ENCODE data around the gene TXNRD1. TPM values are rescaled to one million over a fixed set of nuclear protein-coding genes. Genes with fewer than 3 reads are reported as not detected.
A peak's percentile ranks its signal among the peaks of the same experiment; 100 is the strongest.

TXNRD1 gene
- total RNA-seq, 1 donor: 350 TPM

DNA sequence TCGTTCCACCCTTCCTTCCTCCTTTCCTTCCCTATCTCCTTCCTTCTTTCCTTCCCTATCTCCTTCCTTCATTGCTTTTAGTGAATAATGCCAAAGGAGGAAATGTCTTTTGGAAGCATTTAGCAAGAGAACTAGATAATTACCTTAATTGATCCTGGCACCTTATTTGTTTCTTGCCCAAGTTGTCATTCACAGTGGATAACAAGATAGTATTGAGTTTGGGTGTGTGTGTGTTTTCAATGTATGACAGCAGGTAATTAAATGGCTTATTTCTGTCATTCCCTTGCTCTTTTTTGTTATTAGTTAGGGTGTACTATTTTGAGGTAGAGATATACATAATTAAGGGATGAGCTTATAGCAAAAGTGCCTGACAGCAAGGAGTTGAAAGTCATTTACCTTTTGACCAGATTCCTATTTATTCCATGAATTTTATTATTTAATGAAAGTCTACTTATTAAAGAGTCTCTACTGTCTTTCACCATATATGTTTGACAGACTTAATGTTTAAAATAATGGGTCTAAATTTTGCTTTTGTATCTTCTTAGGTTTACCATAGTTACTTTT is 118.2 kb downstream of the TXNRD1 start:
- no peak overlapping the region for H3K4me3 ChIP-seq (ENCODE audit: low read depth, low read length)
- TF ChIP-seq, protein P1, sequence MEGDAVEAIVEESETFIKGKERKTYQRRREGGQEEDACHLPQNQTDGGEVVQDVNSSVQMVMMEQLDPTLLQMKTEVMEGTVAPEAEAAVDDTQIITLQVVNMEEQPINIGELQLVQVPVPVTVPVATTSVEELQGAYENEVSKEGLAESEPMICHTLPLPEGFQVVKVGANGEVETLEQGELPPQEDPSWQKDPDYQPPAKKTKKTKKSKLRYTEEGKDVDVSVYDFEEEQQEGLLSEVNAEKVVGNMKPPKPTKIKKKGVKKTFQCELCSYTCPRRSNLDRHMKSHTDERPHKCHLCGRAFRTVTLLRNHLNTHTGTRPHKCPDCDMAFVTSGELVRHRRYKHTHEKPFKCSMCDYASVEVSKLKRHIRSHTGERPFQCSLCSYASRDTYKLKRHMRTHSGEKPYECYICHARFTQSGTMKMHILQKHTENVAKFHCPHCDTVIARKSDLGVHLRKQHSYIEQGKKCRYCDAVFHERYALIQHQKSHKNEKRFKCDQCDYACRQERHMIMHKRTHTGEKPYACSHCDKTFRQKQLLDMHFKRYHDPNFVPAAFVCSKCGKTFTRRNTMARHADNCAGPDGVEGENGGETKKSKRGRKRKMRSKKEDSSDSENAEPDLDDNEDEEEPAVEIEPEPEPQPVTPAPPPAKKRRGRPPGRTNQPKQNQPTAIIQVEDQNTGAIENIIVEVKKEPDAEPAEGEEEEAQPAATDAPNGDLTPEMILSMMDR (IDR thresholded peaks at IDR 0.05; ENCODE audit: insufficient read depth, low read length): no peak

DNA sequence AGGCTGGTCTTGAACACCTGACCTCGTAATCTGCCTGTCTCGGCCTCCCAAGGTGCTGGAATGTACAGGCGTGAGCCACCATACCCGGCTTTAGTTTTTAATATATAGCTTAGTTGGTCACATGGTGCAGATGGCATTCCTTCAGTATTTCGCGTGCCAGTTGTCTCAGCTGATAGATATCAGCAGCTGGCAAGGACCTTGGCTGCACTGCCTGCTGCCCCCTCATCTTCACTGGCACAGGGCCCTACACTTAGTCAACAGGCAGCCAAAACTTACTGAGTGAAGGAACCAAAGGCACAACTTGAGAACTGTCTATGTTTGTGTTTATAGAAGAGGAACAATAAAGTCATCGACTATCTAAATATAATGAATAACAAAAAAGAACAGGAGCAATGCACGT is 119.0 kb downstream of the TXNRD1 start:
- TF ChIP-seq, protein P1 (IDR thresholded peaks at IDR 0.05; ENCODE audit: insufficient read depth, low read length): no peak
- peak; percentile 43 for DNase-seq (ENCODE audit: low read depth)
- no peak overlapping the region for H3K4me3 ChIP-seq (ENCODE audit: low read depth, low read length)

More for the DNA sequence above, 118.2 kb downstream of the TXNRD1 start:
- no peak for DNase-seq (ENCODE audit: low read depth)

DNA sequence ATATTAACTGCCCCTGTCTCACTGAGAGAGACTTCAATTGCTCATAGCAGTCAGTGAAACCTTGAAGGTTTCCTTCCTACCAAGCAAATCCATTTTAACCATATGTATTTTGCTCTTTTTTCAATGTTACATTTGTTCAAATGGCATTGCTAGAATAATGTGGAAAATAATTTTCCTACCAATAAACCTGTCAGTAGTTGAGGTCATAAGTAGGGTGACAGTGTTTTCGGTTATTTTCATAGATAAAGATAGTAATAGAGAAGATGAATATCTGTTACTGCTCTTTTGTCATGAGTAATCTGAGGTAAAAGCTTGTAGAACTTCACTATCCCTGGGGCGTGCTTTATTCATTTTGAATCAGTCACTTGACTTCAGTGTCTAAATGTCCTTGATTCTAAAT is 120.5 kb downstream of the TXNRD1 start:
- no peak overlapping the region for H3K4me3 ChIP-seq (ENCODE audit: low read depth, low read length)
- TF ChIP-seq, protein P1 (IDR thresholded peaks at IDR 0.05; ENCODE audit: insufficient read depth, low read length): no peak
- no peak for DNase-seq (ENCODE audit: low read depth)

DNA sequence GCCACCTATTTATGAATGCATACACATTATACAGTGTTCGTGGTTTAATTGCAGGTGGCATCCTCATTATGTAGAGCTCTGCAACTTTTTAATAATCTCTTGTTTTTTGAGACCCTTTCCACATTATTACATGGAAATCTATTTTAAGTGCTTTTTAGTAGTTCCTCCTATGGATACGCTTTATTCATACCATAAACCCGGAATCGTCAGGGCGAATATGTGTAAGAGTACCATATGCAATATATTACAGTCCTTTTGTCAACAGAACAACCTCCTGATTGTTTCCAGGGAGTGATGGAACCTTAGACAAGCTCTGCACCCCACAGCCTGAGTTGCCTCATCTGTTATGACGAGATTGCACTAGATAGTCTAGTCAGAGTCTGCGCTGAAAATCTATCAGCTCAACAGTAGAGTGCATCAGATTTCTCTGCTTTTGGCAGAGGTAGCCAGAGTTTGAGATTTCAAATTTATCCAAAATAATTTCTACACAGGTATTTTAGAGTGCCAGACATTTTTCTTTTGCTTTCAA is 121.5 kb downstream of the TXNRD1 start:
- TF ChIP-seq, protein P1 (IDR thresholded peaks at IDR 0.05; ENCODE audit: insufficient read depth, low read length): no peak
- no peak overlapping the region for H3K4me3 ChIP-seq (ENCODE audit: low read depth, low read length)
- DNase-seq (ENCODE audit: low read depth): no peak

DNA sequence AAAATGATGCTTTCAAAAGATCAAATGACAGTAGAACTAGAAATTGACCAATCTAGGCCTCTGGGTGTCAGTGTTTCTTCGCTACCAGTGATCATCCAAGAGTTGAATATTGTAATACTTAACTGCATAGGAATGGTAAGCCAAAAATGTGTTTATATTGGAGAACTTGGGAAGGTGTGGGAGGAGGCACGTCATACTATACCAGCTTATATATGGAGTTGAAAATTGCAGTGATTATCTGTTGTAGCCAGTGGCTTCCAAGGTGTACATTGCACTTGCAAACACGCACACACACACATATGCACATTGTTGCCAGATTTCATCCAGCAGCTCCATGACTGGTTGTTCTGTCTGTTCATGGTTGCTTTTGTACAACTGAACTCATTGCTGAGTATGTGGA is 124.1 kb downstream of the TXNRD1 start:
- no peak overlapping the region for H3K4me3 ChIP-seq (ENCODE audit: low read depth, low read length)
- TF ChIP-seq, protein P1 (IDR thresholded peaks at IDR 0.05; ENCODE audit: insufficient read depth, low read length): no peak
- peak; percentile 49 for DNase-seq (ENCODE audit: low read depth)

DNA sequence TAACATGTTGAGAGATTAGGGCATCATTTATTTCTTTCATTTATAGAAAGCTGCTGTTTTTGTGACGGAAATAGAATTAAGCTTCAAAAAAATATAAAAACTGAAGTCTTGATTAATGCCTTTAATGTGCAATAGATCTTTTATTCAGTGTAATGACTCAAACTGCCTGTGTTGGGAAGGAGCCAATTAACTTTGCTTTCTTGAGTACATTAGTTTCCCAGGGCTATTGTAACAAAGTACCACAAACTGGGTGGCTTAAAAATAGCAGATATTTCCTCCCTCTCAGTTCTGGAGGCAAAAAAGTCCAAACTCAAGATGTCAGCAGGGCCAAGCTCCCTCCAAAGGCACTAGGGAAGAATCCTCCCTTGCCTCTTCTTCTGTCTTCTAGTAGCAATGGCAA is 124.6 kb downstream of the TXNRD1 start:
- peak; percentile 75 for DNase-seq (ENCODE audit: low read depth)

More for the DNA sequence above, 124.6 kb downstream of the TXNRD1 start:
- TF ChIP-seq, protein P1 (IDR thresholded peaks at IDR 0.05; ENCODE audit: insufficient read depth, low read length): no peak
- no peak overlapping the region for H3K4me3 ChIP-seq (ENCODE audit: low read depth, low read length)
